GM23338 (cell line): Measurements from ENCODE around the gene RHEX. TPM values are rescaled to one million over a fixed set of nuclear protein-coding genes. Genes with fewer than 3 reads are reported as not detected.

Experiments
- ATAC-seq: fragments of 200-7000 bp; cut with Tn5 transposase; 3 replicates; pipeline ENCODE4 v1.9.1; 2020
- DNase-seq: peaks from one replicate; pipeline ENCODE4 v3.0.0-alpha.2; 2015; ENCODE audit warnings: low spot score
- H2AFZ ChIP-seq: fragments of 200-600 bp; sonication (generic); 2 replicates; pipeline ENCODE4 v1.8.0; 2016; ENCODE audit warnings: antibody characterized with exemption, mild to moderate bottlenecking, moderate library complexity
- H3F3A ChIP-seq: fragments of 200-600 bp; sonication (generic); replicated peaks from 2 replicates; pipeline ENCODE4 v1.8.0; 2017; ENCODE audit warnings: antibody characterized with exemption, mixed run types, low read depth
- H3K27ac ChIP-seq: fragments of 200-600 bp; sonication (generic); 2 replicates; pipeline ENCODE4 v1.6.1; 2016; ENCODE audit warnings: low read depth
- H3K27me3 ChIP-seq: fragments of 200-600 bp; sonication (generic); 2 replicates; pipeline ENCODE4 v1.8.0; 2016; ENCODE audit warnings: mild to moderate bottlenecking, mixed run types, moderate library complexity; ENCODE audit not compliant: insufficient read depth
- H3K36me3 ChIP-seq: fragments of 200-600 bp; sonication (generic); 2 replicates; pipeline ENCODE4 v1.8.0; 2016; ENCODE audit warnings: mild to moderate bottlenecking; ENCODE audit not compliant: insufficient read depth
- H3K4me1 ChIP-seq: fragments of 200-600 bp; sonication (generic); 2 replicates; pipeline ENCODE4 v1.8.0; 2016; ENCODE audit warnings: mild to moderate bottlenecking, moderate library complexity; ENCODE audit not compliant: insufficient read depth
- H3K4me2 ChIP-seq: fragments of 200-600 bp; sonication (generic); 2 replicates; pipeline ENCODE4 v1.7.1; 2017; ENCODE audit warnings: mixed run types
- H3K4me3 ChIP-seq: fragments of 200-600 bp; sonication (generic); 2 replicates; pipeline ENCODE4 v1.6.1; 2016; ENCODE audit warnings: mixed run types
- H3K79me2 ChIP-seq: fragments of 200-600 bp; sonication (generic); replicated peaks from 2 replicates; pipeline ENCODE4 v1.8.0; 2017; ENCODE audit warnings: mild to moderate bottlenecking; ENCODE audit not compliant: insufficient read depth
- H3K9me2 ChIP-seq: fragments of 200-600 bp; sonication (generic); 2 replicates; pipeline ENCODE4 v1.8.0; 2017; ENCODE audit not compliant: insufficient read depth
- H4K20me1 ChIP-seq: fragments of 200-600 bp; sonication (generic); replicated peaks from 2 replicates; pipeline ENCODE4 v1.8.0; 2017; ENCODE audit warnings: mild to moderate bottlenecking; ENCODE audit not compliant: insufficient read depth
- H3K27ac Mint-ChIP-seq: 2 replicates; pipeline ENCODE4 v1.8.0; 2020; ENCODE audit warnings: inconsistent platforms, mild to moderate bottlenecking, moderate library complexity, mixed read lengths
- H3K27me3 Mint-ChIP-seq: 3 replicates; pipeline ENCODE4 v1.8.0; 2022; ENCODE audit warnings: low read depth, mild to moderate bottlenecking, moderate library complexity, mixed read lengths, inconsistent platforms; ENCODE audit not compliant: insufficient read depth, poor library complexity
- H3K36me3 Mint-ChIP-seq: 3 replicates; pipeline ENCODE4 v1.8.0; 2021; ENCODE audit warnings: low read depth, mild to moderate bottlenecking, inconsistent platforms, moderate library complexity, mixed read lengths
- H3K4me1 Mint-ChIP-seq: 3 replicates; pipeline ENCODE4 v1.8.0; 2020; ENCODE audit warnings: mild to moderate bottlenecking, inconsistent platforms, mixed read lengths
- H3K4me3 Mint-ChIP-seq: 3 replicates; pipeline ENCODE4 v1.8.0; 2021; ENCODE audit warnings: moderate library complexity, mild to moderate bottlenecking, inconsistent platforms, mixed read lengths
- H3K9me3 Mint-ChIP-seq: 3 replicates; pipeline ENCODE4 v1.8.0; 2020; ENCODE audit warnings: moderate library complexity, mild to moderate bottlenecking, inconsistent platforms, mixed read lengths
- CREB1 ChIP-seq: fragments of 250-450 bp; sonication (Bioruptor Pico); IDR thresholded peaks from 2 replicates; pipeline ENCODE4 v1.5.0; 2020; ENCODE audit warnings: low read depth, mild to moderate bottlenecking, moderate library complexity
- CTCF ChIP-seq, 2 experiments: fragments of 200-600 bp in 1 of 2; sonication (generic) in 1 of 2; conservative IDR thresholded peaks; 2 replicates each; pipeline versions ENCODE4 v1.5.1 to v1.6.1; 2016 to 2017; ENCODE audit warnings: antibody characterized with exemption in 2 of 2, low read depth in 2 of 2, mild to moderate bottlenecking in 2 of 2, moderate library complexity in 1 of 2
- EZH2 ChIP-seq: fragments of 200-600 bp; sonication (generic); IDR thresholded peaks from one replicate; pipeline ENCODE4 v1.8.0; 2017; ENCODE audit warnings: antibody characterized with exemption, mild to moderate bottlenecking, low read depth; ENCODE audit not compliant: unreplicated experiment
- EZH2phosphoT487 ChIP-seq: fragments of 200-600 bp; sonication (generic); IDR thresholded peaks from one replicate; pipeline ENCODE4 v1.8.1; 2018; ENCODE audit warnings: antibody characterized with exemption; ENCODE audit not compliant: unreplicated experiment
- JUNB ChIP-seq: IDR thresholded peaks from one replicate; pipeline ENCODE4 v1.6.1; 2016; ENCODE audit warnings: antibody characterized with exemption; ENCODE audit not compliant: unreplicated experiment
- NANOG ChIP-seq: IDR thresholded peaks from 2 replicates; pipeline ENCODE4 v1.6.1; 2016; ENCODE audit warnings: antibody characterized with exemption, borderline replicate concordance
- POLR2AphosphoS5 ChIP-seq: IDR thresholded peaks from 2 replicates; pipeline ENCODE4 v1.6.1; 2016; ENCODE audit warnings: antibody characterized with exemption, low read depth
- REST ChIP-seq: IDR thresholded peaks from one replicate; pipeline ENCODE4 v1.6.1; 2018; ENCODE audit warnings: antibody characterized with exemption; ENCODE audit not compliant: unreplicated experiment
- STAT1 ChIP-seq: IDR thresholded peaks from one replicate; pipeline ENCODE4 v1.6.1; 2016; ENCODE audit warnings: antibody characterized with exemption; ENCODE audit not compliant: unreplicated experiment
- ZNF331 ChIP-seq: fragments of 250-450 bp; sonication (Bioruptor Pico); IDR thresholded peaks from 2 replicates; pipeline ENCODE4 v1.5.0; 2020; ENCODE audit warnings: low read depth, mild to moderate bottlenecking, moderate library complexity
- ZNF462 ChIP-seq: fragments of 250-450 bp; sonication (Bioruptor Pico); IDR thresholded peaks from 2 replicates; pipeline ENCODE4 v1.5.0; 2020; ENCODE audit warnings: mild to moderate bottlenecking, moderate library complexity
- polyA plus RNA-seq: library from polyadenylated mRNA; unstranded; fragments of >200 nt; fragmentation: Nextera tagmentation; extraction: Ambion mirVana; gene quantifications from 2 replicates; pipeline ENCODE4 v1.2.1, GENCODE V29; 2016
- total RNA-seq: library from RNA; depleted of rRNA; stranded (reverse); fragments of >200 nt; shearing (Covaris generic); gene quantifications from 2 replicates; pipeline ENCODE4 v1.2.3, GENCODE V29; 2014

Gene RHEX
- total and polyA plus RNA-seq, 2 experiments from 2014 or later: not detected

- TF ChIP-seq ZNF462 (CRISPR knock-in tag) (no peak), ZNF331 (CRISPR knock-in tag) (no peak), CREB1 (CRISPR knock-in tag) (no peak), EZH2phosphoT487 (no peak), JUNB (no peak), CTCF (conservative IDR thresholded peaks at IDR 0.05; ENCODE audit: low read depth in 2 of 2) (no peak), EZH2 (no peak)
These were observed 36.4 kb downstream of the RHEX start (continued) for GRCh38 chr1:206089341-206089740.

- Mint-ChIP-seq H3K9me3 (no peaks in the 10 kb centered on the region), H3K27me3 (peaks cover 2% of the 10 kb centered on the region), H3K4me3 (no peak overlapping the region), H3K4me1 (no peaks in the 10 kb centered on the region), H3K27ac (no peak overlapping the region), H3K36me3 (no peaks in the 10 kb centered on the region)
- no peaks in the 10 kb centered on the region for H3K27me3 ChIP-seq
- H3K4me1 ChIP-seq: no peaks in the 10 kb centered on the region
- no peaks in the 10 kb centered on the region for H3K36me3 ChIP-seq
- peak overlapping the region; percentile 83 for H2AFZ ChIP-seq
- DNase-seq: no peak
- H3K4me2 ChIP-seq: no peak overlapping the region
- H4K20me1 ChIP-seq: no peaks in the 10 kb centered on the region
- no peak overlapping the region for H3K4me3 ChIP-seq
- no peak overlapping the region for H3K27ac ChIP-seq
- no peaks in the 10 kb centered on the region for H3K79me2 ChIP-seq
- no peak for ATAC-seq
- H3K9me2 ChIP-seq: no peaks in the 10 kb centered on the region
- H3F3A ChIP-seq: no peaks in the 10 kb centered on the region
- TF ChIP-seq CREB1 (CRISPR knock-in tag): no peak
- no peak for TF ChIP-seq EZH2phosphoT487
- no peak for TF ChIP-seq JUNB
- no peak for TF ChIP-seq STAT1
- TF ChIP-seq EZH2: no peak
- no peak for TF ChIP-seq POLR2AphosphoS5
- no peak for TF ChIP-seq REST
- TF ChIP-seq NANOG: no peak
These were observed 41.1 kb downstream of the RHEX start for GRCh38 chr1:206094024-206094423.
